HG03135 (cell line): ENCODE results near the gene EDIL3.

Source experiments
- ATAC-seq: cut with Tn5 transposase; IDR thresholded peaks from one replicate; pipeline ENCODE4 v1.9.1; 2021; ENCODE audit warnings: mild to moderate bottlenecking, moderate library complexity; ENCODE audit not compliant: unreplicated experiment

The EDIL3 gene

DNA sequence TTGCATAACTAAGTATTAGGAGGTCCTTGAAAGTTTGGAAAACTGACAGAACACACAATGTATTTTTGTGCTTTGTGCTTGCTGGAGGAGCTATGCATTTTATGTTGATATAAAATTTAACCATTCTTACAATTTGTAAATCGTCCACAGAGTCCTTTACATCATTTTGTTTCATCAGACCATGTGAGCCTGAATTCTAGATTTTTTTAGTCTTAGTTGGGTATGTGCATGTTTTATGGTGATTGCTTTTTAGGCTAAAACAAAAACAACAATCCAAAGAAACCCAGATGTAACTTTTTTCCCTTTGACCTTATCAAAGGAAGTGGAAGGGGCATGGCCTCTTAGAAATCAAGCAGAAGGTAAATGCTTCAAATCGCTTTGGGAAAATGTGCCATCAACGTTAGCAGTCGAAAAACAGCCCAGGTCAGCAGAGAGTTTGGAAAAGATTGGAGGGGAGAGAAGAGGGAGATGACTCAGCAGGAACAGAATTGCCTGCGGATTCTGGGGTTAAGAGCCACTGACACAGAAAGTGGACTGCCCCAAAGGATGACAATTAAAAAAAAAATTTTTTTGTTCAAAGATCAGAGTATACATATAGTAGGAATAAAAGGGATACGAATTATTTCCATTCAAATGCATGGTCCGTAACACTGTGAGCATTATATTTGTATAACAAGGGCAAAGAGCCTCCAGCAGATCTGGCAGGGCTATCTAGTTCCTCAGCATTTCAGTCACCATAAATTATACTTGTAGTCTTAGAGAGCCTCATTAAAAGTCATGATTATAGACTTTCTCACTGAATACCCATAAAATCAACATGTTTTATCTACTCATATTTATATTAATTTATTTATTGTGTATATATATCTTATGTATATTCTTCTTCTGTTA, 410.5 kb downstream of the EDIL3 start:
- ATAC-seq, result no peak

DNA sequence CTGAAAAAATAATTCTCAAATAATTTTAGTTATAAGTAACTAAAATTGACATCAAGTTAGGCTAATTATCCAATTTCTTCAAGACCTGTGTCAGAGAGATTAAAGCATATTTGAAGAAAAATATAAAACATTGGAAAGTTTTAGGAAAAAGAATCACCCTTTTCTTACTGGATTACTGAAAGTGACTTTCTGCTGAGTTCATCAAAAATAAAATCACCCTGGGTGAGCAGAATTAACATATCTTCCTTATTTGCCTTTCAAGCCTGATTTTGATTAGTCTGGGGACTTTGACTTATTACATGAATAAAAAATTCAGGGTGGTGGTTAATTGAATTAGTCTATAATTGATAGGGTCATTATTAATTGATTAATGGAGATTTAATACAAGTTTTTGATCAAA, 411.8 kb downstream of the EDIL3 start:
- no peak for ATAC-seq

- ATAC-seq, result no peak
Measured at GRCh38 chr5:83972236-83972635, 412.4 kb downstream of the EDIL3 start.

- no peak for ATAC-seq
Measured at GRCh38 chr5:83967417-83967816, 417.3 kb downstream of the EDIL3 start.

- no peak for ATAC-seq
Measured at GRCh38 chr5:83965441-83965840, 419.2 kb downstream of the EDIL3 start.

DNA sequence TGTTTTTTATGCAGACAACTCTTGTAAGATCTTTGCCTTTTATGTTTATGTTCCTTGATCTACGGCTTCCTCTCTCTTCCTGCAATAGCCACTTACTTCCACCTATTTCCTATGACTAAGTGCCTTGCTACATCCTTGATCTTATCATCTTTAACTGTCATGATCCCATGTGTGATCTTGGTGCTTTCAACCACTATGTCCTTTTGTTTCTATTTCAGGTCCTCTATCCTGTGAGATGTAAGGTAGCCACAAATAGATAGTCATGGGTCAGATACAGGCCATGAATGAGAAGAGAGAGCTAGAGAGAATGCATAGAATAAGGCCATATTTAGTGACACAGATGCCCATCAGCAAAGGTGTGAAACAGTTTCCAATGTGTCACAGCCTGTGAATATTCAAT, 420.4 kb downstream of the EDIL3 start:
- ATAC-seq, result no peak

DNA sequence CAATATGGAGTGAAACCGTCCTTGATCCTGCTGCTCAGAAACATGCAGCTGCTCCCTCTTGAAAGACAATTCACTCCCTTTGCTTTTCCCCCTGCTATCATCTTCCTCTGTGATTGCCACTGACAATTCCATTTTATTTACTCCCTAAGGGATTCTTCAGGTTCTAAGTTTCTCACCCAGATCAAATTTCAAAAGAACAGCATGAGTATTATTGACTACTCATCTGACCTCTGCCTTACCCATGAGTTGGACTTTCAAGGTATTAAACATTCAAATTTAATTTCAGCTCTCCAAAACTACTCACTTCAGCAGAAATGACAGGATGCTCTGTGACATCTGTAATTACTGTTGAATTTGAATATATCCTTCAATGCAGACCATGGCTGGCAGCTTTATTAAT, 427.5 kb downstream of the EDIL3 start:
- ATAC-seq, result no peak

DNA sequence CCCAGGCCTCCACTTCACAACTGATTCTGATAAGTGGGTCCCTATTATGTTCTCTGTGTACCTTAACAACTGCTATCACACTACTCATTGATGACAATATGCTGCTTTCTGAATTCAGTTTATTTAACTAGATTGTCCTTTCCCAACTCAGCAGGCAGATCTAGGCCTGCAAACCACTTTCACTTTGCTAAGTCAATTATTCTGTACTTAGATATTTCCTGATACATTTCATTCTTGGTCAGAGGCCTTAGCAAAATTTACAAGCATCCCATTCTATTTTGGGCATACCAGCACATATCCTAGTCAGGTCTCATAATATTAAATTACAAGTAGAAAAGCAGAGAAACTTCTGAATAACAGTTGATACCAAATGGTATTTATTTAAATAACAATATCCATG, 428.3 kb downstream of the EDIL3 start:
- ATAC-seq, result no peak

GRCh38 chr5:83955916-83956315, 428.8 kb downstream of the EDIL3 start:
- no peak for ATAC-seq

DNA sequence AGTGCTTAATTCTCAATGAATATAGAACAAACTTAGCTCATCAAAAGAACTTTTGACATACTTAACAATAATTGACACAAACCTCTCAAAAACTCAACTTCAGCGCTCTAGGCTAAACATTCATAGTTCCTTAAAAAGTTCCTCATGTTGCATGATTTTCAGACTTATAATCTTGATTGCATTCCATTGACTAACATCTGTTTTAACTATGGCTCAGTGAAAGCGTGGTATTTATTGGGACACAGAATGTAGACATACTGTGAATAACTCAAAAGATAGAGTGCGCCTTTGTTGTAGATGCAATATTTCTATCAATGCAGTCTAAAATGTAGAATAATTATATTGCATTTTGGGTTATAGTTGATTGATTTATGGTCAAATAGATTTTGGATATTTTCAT, 436.9 kb downstream of the EDIL3 start:
- ATAC-seq, result no peak

DNA sequence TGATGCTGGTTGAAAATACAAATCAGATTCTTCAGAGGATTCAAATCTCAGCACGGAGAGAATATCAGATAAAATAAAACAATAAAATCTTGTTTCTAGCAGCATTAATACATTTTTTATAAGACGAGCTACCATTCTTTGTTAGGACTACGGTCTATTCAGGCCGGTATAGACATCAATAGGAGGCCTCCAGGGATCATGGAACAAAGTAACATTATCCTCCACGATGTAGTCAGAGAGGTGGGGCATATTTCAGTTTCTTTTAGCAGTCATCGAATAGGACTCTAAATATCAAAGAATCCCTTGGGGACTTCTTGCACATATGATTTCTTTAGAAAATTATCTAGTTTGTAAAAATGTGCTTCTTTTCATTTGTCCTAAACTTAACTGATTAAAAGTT, 438.2 kb downstream of the EDIL3 start:
- no peak for ATAC-seq

- ATAC-seq, result no peak
Measured at GRCh38 chr5:83942155-83942554, 442.5 kb downstream of the EDIL3 start.

- no peak for ATAC-seq
Measured at GRCh38 chr5:83937837-83938236, 446.8 kb downstream of the EDIL3 start.

DNA sequence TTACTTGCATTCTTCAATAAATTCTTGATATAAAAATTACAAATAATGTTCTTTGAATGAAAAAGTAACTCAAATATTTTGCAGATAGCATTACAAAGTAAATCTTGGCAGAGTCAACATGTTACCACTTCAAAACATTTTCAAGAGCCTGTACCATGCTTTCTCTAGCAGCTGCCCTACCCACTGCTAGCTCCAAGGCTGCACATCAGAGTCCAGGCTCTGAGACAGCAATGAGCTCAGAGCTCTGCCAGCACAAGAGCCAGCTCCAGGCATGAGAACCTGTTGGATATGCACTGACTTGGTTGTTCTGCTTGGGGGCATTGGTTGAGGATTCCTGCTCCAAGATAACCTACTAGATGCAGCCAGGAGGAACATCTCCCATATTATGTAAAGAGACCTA, 452.7 kb downstream of the EDIL3 start:
- no peak for ATAC-seq

GRCh38 chr5:83927140-83927733, 457.4 kb downstream of the EDIL3 start:
- peak; percentile 59 for ATAC-seq

DNA sequence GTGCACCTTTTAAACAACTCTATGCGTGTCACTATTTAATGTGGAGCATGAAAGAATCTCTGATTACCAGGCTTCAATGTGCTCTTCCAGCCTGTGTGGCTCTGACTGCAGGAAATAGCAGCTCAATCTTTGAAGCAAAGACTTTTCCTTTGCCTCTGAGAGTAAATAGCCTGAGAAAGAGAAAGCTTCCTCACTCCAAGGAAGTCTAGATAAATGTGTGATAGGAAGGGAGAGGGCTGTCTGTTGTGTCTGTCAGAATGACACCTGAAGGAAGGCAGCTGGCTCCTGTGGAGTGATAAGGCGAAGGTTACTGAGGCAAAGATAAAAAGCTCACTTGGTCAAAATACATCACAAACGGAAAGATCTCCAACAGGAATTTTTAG, 458.7 kb downstream of the EDIL3 start:
- no peak for ATAC-seq

- ATAC-seq, result no peak
Measured at GRCh38 chr5:83925321-83925954, 459.2 kb downstream of the EDIL3 start.

- ATAC-seq, result no peak
Measured at GRCh38 chr5:83924891-83925290, 459.8 kb downstream of the EDIL3 start.

DNA sequence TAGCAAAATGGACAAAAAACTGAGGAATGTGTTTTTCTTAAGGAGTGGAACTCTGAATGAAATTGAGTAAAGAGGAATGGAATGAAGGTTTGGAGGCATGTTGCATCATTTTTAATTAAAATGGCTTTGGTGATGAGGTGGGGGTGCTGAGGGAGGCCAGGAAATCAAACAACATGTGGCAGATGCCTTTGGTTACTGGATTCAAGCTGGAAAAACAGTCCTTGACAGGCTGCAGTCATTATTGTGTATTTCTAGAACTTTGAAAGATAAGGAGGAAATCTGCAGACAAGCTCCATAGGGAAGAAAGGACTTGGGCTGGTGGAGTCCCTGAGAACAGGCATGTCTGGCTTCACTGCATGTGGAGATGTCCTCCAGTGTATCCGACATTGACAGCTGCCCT, 460.5 kb downstream of the EDIL3 start:
- ATAC-seq, result no peak

- ATAC-seq, result no peak
Measured at GRCh38 chr5:83922699-83923098, 462.0 kb downstream of the EDIL3 start.

DNA sequence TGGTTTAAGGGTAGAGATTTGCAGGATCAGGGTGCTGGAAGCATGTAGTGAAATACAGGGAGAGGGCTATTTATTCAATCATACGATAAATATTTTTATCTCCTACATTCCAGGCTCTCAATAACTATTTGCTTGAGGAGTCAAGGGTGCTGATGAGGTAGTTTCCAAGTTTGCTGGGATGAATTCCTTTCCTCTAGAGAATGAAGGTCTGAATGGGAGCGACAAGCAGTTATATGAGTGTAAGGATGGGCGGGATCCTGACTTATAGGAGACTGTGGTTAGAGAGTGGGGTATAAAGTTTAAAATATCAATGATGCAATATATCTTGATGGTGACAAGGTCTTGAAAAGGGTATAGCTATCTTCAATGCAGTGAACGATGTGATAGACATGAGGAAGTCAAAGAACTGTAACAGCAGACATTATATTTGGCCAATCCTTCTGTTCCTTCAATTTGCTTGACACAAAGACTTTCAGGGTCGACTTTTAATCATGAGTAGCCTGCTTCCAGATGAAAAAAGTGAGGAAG, 462.9 kb downstream of the EDIL3 start:
- no peak for ATAC-seq
